ENCODE data around the gene SECISBP2.

- TF ChIP-seq CTCF (IDR thresholded peaks at IDR 0.05; ENCODE audit: low read length) (no peak), EZH2 (IDR thresholded peaks at IDR 0.05; ENCODE audit: borderline replicate concordance, low read length) (no peak)
Observed at GRCh38 chr9:89274838-89275237, 43.5 kb upstream of the SECISBP2 start.
